Endothelial cell of umbilical vein (primary cell): ENCODE data around the gene SUPT4H1. TPM values are rescaled to one million over a fixed set of nuclear protein-coding genes. Genes with fewer than 3 reads are reported as not detected.

Experiments
- BruUV-seq: library from RNA; stranded (reverse); fragments of 400-500 nt; replicated peaks from 2 replicates; lab custom pipeline; 2021; lab: Mats Ljungman, UMichigan
- CTCF ChIA-PET: fragments of 300-600, 350-600 bp; sonication (Branson Sonifier 250); formaldehyde crosslinking; loops from one replicate; lab custom pipeline; 2021; ENCODE audit warnings: antibody characterized with exemption, inconsistent platforms; lab: Charles Lee
- POLR2A ChIA-PET: fragments of 300-600, 350-600 bp; sonication (Branson Sonifier 250); formaldehyde crosslinking; loops from one replicate; lab custom pipeline; 2021; ENCODE audit warnings: antibody characterized with exemption, inconsistent platforms; lab: Charles Lee
- DNase-seq: peaks from one replicate; pipeline ENCODE4 v3.0.0-alpha.2; 2011; ENCODE audit warnings: low read depth, low spot score
- FAIRE-seq: peaks from 2 replicates; lab custom pipeline; 2011; peaks lifted over from hg19 to GRCh38; lab: Jason Lieb, UNC
- H2AFZ ChIP-seq: 2 replicates; pipeline ENCODE4 v1.6.0; 2012; ENCODE audit warnings: low read depth, low read length, control low read depth, inconsistent platforms
- H3K27ac ChIP-seq: 2 replicates; pipeline ENCODE4 v1.5.1; 2011; ENCODE audit warnings: low read depth, mild to moderate bottlenecking, control low read depth, low read length, moderate library complexity; ENCODE audit not compliant: insufficient read depth
- H3K27me3 ChIP-seq, 2 experiments: 2 replicates each; pipeline versions ENCODE4 v1.6.0 to v1.6.1; 2011; ENCODE audit warnings: low read length in 2 of 2, mixed read lengths in 1 of 2; ENCODE audit not compliant: control insufficient read depth in 2 of 2, insufficient read depth in 2 of 2
- H3K36me3 ChIP-seq, 2 experiments: 2 replicates in 1 of 2; 3 replicates in 1 of 2; pipeline ENCODE4 v1.5.1; 2011; ENCODE audit warnings: low read length in 2 of 2, mild to moderate bottlenecking in 1 of 2, moderate library complexity in 1 of 2; ENCODE audit not compliant: control insufficient read depth in 2 of 2, insufficient read depth in 2 of 2; ENCODE audit errors: extremely low read depth in 1 of 2
- H3K4me1 ChIP-seq: 3 replicates; pipeline ENCODE4 v1.5.1; 2011; ENCODE audit warnings: mild to moderate bottlenecking, low read length; ENCODE audit not compliant: control insufficient read depth, insufficient read depth; ENCODE audit errors: extremely low read depth
- H3K4me2 ChIP-seq: 2 replicates; pipeline ENCODE4 v1.6.1; 2011; ENCODE audit warnings: low read length, control low read depth, mixed read lengths; ENCODE audit not compliant: insufficient read depth
- H3K4me3 ChIP-seq, 3 experiments: fragments of 200-600 bp in 1 of 3; sonication (generic), shearing (Covaris generic) in 1 of 3; replicated peaks in 1 of 3; 2 replicates each; pipeline ENCODE4 v1.5.1; 2011 to 2016; ENCODE audit warnings: control low read depth in 3 of 3, low read length in 3 of 3, mild to moderate bottlenecking in 2 of 3, inconsistent platforms in 1 of 3, low read depth in 1 of 3, moderate library complexity in 1 of 3; ENCODE audit not compliant: insufficient read depth in 1 of 3
- H3K79me2 ChIP-seq: 2 replicates; pipeline ENCODE4 v1.6.0; 2012; ENCODE audit warnings: low read length, inconsistent platforms; ENCODE audit not compliant: control insufficient read depth, insufficient read depth
- H3K9ac ChIP-seq: replicated peaks from 2 replicates; pipeline ENCODE3; 2011; ENCODE audit warnings: low read length, control low read depth; ENCODE audit not compliant: insufficient read depth; ENCODE audit errors: extremely low read depth
- H3K9me1 ChIP-seq: replicated peaks from 3 replicates; pipeline ENCODE4 v1.6.0; 2011; ENCODE audit warnings: mild to moderate bottlenecking, low read length; ENCODE audit not compliant: control insufficient read depth, insufficient read depth; ENCODE audit errors: extremely low read depth
- H3K9me3 ChIP-seq: replicated peaks from 2 replicates; pipeline ENCODE4 v1.5.1; 2012; ENCODE audit warnings: low read length, inconsistent platforms; ENCODE audit not compliant: control insufficient read depth, insufficient read depth
- H4K20me1 ChIP-seq: replicated peaks from 2 replicates; pipeline ENCODE3; 2011; ENCODE audit warnings: mild to moderate bottlenecking, low read length; ENCODE audit not compliant: control insufficient read depth, insufficient read depth; ENCODE audit errors: extremely low read depth
- CTCF ChIP-seq, 2 donors: IDR thresholded peaks; 1 replicate in 1 of 2; 2 replicates in 1 of 2; pipeline ENCODE4 v1.5.1; 2011; ENCODE audit warnings: low read length in 2 of 2, mild to moderate bottlenecking in 2 of 2, moderate library complexity in 2 of 2, control low read depth in 1 of 2, inconsistent platforms in 1 of 2, low read depth in 1 of 2; ENCODE audit not compliant: insufficient read depth in 1 of 2; ENCODE audit errors: extremely low read depth in 1 of 2
- EZH2 ChIP-seq: IDR thresholded peaks from 2 replicates; pipeline ENCODE4 v1.6.1; 2012; ENCODE audit warnings: borderline replicate concordance, low read depth, mild to moderate bottlenecking, moderate library complexity, low read length, inconsistent platforms; ENCODE audit not compliant: severe bottlenecking
- FOS ChIP-seq: IDR thresholded peaks from 2 replicates; pipeline ENCODE4 v1.6.1; 2011; ENCODE audit warnings: mild to moderate bottlenecking, low read length, moderate library complexity, borderline replicate concordance; ENCODE audit not compliant: insufficient read depth
- GATA2 ChIP-seq: IDR thresholded peaks from 2 replicates; pipeline ENCODE4 v1.7.0; 2011; ENCODE audit warnings: low read depth, mild to moderate bottlenecking, moderate library complexity, mixed read lengths, low read length; ENCODE audit not compliant: insufficient read length, insufficient read depth
- JUN ChIP-seq: IDR thresholded peaks from 2 replicates; pipeline ENCODE4 v1.6.1; 2011; ENCODE audit warnings: borderline replicate concordance, low read depth; ENCODE audit not compliant: insufficient read length, insufficient read depth
- MAX ChIP-seq: IDR thresholded peaks from 2 replicates; pipeline ENCODE4 v1.6.1; 2011; ENCODE audit not compliant: insufficient read depth, insufficient read length
- MYC ChIP-seq: IDR thresholded peaks from one replicate; pipeline ENCODE4 v1.6.1; 2011; ENCODE audit warnings: mild to moderate bottlenecking, low read depth, low read length
- POLR2A ChIP-seq: IDR thresholded peaks from 2 replicates; pipeline ENCODE4 v1.6.1; 2012; ENCODE audit warnings: low read depth, mild to moderate bottlenecking, control low read depth, low read length
- POLR2AphosphoS5 ChIP-seq: IDR thresholded peaks from 2 replicates; pipeline ENCODE4 v1.6.1; 2012; ENCODE audit warnings: low read depth, mild to moderate bottlenecking, control low read depth, low read length, moderate library complexity; ENCODE audit not compliant: insufficient read depth
- dilution Hi-C: fragments of 300-500 bp; cut with MboI; formaldehyde crosslinking; loops from one replicate; pipeline ENCODE4 v1.15.0; 2019; ENCODE audit warnings: low sequenced_read_pairs; ENCODE audit not compliant: extremely low pct_ligation_motif_present
- intact Hi-C: fragments of 100-400 bp; cut with micrococcal nuclease; formaldehyde crosslinking; loops from one replicate; pipeline ENCODE4 v1.10.0; 2022
- polyA plus RNA-seq, 4 experiments: library from polyadenylated mRNA; depleted of rRNA in 3 of 4; stranded (reverse) in 3 of 4; unstranded in 1 of 4; fragments of >200 nt; gene quantifications; 2 replicates each; pipeline versions ENCODE4 v1.2.1 to v1.2.3, GENCODE V29; 2011 to 2012; ENCODE audit warnings: missing spikeins in 1 of 4
- total RNA-seq: library from RNA; stranded (reverse); gene quantifications from 2 replicates; pipeline ENCODE4 v1.2.3, GENCODE V29; 2021

SUPT4H1 gene
- total and polyA plus RNA-seq, 2 donors (not counting 3 experiments of a cell fraction or from before 2014, with no cell fraction given), result 77.5 to 154 TPM

GRCh38 chr17:58315281-58315711 lies 36.7 kb downstream of the SUPT4H1 start:
- Histone ChIP-seq H3K9ac (no peak overlapping the region), H3K27me3 (no peaks in the 10 kb centered on the region), H3K27ac (no peak overlapping the region), H3K9me1 (no peaks in the 10 kb centered on the region), H3K4me3 (no peak overlapping the region), H2AFZ (no peak overlapping the region), H3K4me1 (no peaks in the 10 kb centered on the region), H3K36me3 (no peaks in the 10 kb centered on the region), H3K4me2 (no peak overlapping the region), H3K79me2 (no peaks in the 10 kb centered on the region), H3K9me3 (no peaks in the 10 kb centered on the region), H4K20me1 (no peaks in the 10 kb centered on the region)
- dilution Hi-C loops, result no loop called here
- FAIRE-seq (no peak), DNase-seq (no peak)
- TF ChIP-seq JUN, result no peak
- no peak for TF ChIP-seq POLR2A
- no peak for TF ChIP-seq CTCF (IDR thresholded peaks at IDR 0.05; ENCODE audit: extremely low read depth in 1 of 2, insufficient read depth in 1 of 2, low read depth in 1 of 2, low read length in 2 of 2)
- no peak for TF ChIP-seq EZH2
- no peak for TF ChIP-seq MAX
- no TSS peak for BruUV-seq
- ChIA-PET CTCF (interaction anchor here (0.8 to 5.6 kb wide), 4 partner anchors 11 to 144 kb away, joined by 3 to 79 read pairs (median 4); partner anchors contain the start of gene RNF43), POLR2A (no interaction called here)
- intact Hi-C loops, result no loop called here

GRCh38 chr17:58314706-58315015 lies 37.3 kb downstream of the SUPT4H1 start:
- Histone ChIP-seq H3K9me3 (no peaks in the 10 kb centered on the region), H3K4me3 (no peak overlapping the region), H3K79me2 (no peaks in the 10 kb centered on the region), H3K9ac (no peak overlapping the region), H3K36me3 (no peaks in the 10 kb centered on the region), H3K27ac (no peak overlapping the region), H3K4me1 (no peaks in the 10 kb centered on the region), H3K9me1 (no peaks in the 10 kb centered on the region), H4K20me1 (no peaks in the 10 kb centered on the region), H2AFZ (no peak overlapping the region), H3K4me2 (no peak overlapping the region), H3K27me3 (no peaks in the 10 kb centered on the region)
- FAIRE-seq, result no peak
- CTCF ChIA-PET, result interaction anchor here (0.9 to 5.6 kb wide), 2 partner anchors 102 to 145 kb away, joined by 3 to 79 read pairs; partner anchors contain the start of gene RNF43
- dilution Hi-C loops, result no loop called here
- intact Hi-C loops, result no loop called here
- no TSS peak for BruUV-seq
- TF ChIP-seq POLR2A, result no peak
- TF ChIP-seq GATA2, result no peak
- TF ChIP-seq CTCF (IDR thresholded peaks at IDR 0.05; ENCODE audit: extremely low read depth in 1 of 2, insufficient read depth in 1 of 2, low read depth in 1 of 2, low read length in 2 of 2), result no peak
- no peak for TF ChIP-seq FOS
- TF ChIP-seq MYC, result no peak
- no peak for TF ChIP-seq POLR2AphosphoS5
- TF ChIP-seq MAX, result no peak
- no peak for TF ChIP-seq JUN
- TF ChIP-seq EZH2, result no peak
- DNase-seq, result no peak
- POLR2A ChIA-PET, result no interaction called here
